ENCODE measurements around the gene PHF10.

PHF10 gene

DNA sequence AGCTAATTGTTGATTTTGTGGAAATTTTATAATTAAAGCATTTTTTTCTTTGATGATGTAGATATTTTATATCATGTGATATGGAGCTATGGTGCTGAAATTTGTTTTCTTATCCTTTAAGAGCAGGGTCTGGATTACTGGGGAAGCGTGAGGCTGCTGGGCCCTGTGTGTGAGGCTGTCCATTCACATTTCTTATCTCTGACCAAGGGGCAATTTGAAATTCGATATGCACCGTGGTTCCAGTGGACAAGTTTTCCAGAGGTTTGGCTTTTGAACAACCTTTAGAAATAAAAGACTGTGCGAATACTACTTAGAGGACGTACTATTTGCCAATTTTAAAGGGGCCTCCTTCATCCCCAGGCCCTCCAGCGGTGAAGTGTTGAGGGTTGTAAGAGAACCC, 30.9 kb upstream of the PHF10 start:
- H3K4me3 ChIP-seq (ENCODE audit: low read depth, low read length): no peak overlapping the region
- POLR2A ChIA-PET: no interaction called here
- no peak for TF ChIP-seq CTCF (IDR thresholded peaks at IDR 0.05; ENCODE audit: insufficient read depth, low read length, missing control alignments)
- CTCF ChIA-PET: interaction anchor here (0.7 kb wide), 1 partner anchor 121 kb away, joined by 3 read pairs; no protein-coding TSS in a partner anchor
- no peak for DNase-seq (ENCODE audit: low read depth, low spot score)

DNA sequence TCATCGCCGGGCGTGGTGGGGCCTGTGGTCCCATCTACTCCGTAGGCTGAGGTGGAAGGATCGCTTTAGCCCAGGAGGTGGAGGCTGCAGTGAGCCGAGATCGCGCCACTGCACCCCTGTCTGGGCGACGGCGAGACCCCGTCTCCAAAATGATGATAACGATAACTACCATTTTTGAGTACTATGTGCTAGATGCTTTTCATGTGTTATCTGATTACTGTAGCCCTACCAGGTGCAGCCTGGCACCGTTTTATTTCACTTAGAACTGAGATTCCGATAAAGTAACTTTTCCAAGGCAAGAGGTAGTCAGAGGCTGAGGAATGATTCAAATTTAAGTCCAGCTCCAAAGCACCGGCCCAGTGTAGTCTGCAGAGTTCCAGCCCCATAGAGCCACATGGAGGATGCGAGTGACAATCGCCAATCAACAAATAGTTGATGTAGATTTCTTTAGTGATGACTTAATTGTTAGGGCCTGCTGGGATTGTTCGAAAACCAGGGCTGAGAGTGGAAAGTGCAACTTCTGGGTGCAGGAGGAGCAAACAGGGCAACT, 27.8 kb upstream of the PHF10 start:
- no peak for TF ChIP-seq CTCF (IDR thresholded peaks at IDR 0.05; ENCODE audit: insufficient read depth, low read length, missing control alignments)
- H3K4me3 ChIP-seq (ENCODE audit: low read depth, low read length): peak overlapping the region; percentile 83
- ChIA-PET CTCF (interaction anchor here (0.8 to 1.4 kb wide), 4 partner anchors 12 to 778 kb away, joined by 3 read pairs; no protein-coding TSS in a partner anchor), POLR2A (interaction anchor here (1.0 to 1.2 kb wide), 2 partner anchors 26 to 802 kb away, joined by 3 read pairs; partner anchors contain the start of gene TBP)
- DNase-seq (ENCODE audit: low read depth, low spot score): no peak

GRCh38 chr6:169751242-169752073, 27.2 kb upstream of the PHF10 start, which contains the start of the genes DYNLT2 and ERMARD:
DYNLT2 (minus strand) TSS chr6:169751572; CDS start chr6:169751458, 114 bp downstream.
ERMARD (plus strand) TSS chr6:169751622; CDS start chr6:169751658, 36 bp downstream.
- TF ChIP-seq CTCF (IDR thresholded peaks at IDR 0.05; ENCODE audit: insufficient read depth, low read length, missing control alignments): peak; percentile 21
- H3K4me3 ChIP-seq (ENCODE audit: low read depth, low read length): peak within 1 kb of the TSS; percentile 83
- POLR2A ChIA-PET: interaction anchor here (0.6 to 1.2 kb wide), 4 partner anchors 26 to 833 kb away, joined by 3 to 5 read pairs (median 4); partner anchors contain the start of genes C6orf120, PDCD2, TBP and WDR27
- peak; percentile 63 for DNase-seq (ENCODE audit: low read depth, low spot score)
- CTCF ChIA-PET: interaction anchor here (0.8 to 2.4 kb wide), 4 partner anchors 11 to 779 kb away, joined by 3 to 7 read pairs (median 3); no protein-coding TSS in a partner anchor

GRCh38 chr6:169746556-169746955, 22.3 kb upstream of the PHF10 start:
- POLR2A ChIA-PET: no interaction called here
- DNase-seq (ENCODE audit: low read depth, low spot score): no peak
- no peak for TF ChIP-seq CTCF (IDR thresholded peaks at IDR 0.05; ENCODE audit: insufficient read depth, low read length, missing control alignments)
- CTCF ChIA-PET: no interaction called here
- H3K4me3 ChIP-seq (ENCODE audit: low read depth, low read length): no peak overlapping the region

DNA sequence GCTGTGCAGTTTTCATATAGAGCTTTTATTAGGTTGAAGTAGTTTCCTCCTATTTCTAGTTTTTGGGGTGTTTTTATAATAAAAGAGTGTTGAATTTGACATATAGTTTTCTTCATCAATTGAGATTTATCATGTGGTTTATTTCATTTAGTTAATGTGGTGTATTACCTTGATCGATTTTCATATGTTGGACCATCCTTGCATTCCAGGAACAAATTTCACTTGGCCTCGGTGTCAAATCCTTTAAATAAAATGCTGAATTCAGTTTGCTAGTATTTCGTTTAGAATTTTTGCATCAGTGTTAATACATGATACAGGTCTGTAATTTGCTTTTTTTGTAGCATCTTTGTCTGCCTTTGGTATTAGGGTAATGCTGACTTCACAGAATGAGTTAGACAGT, 21.1 kb upstream of the PHF10 start:
- no peak for TF ChIP-seq CTCF (IDR thresholded peaks at IDR 0.05; ENCODE audit: insufficient read depth, low read length, missing control alignments)
- POLR2A ChIA-PET: no interaction called here
- CTCF ChIA-PET: no interaction called here
- H3K4me3 ChIP-seq (ENCODE audit: low read depth, low read length): no peak overlapping the region
- DNase-seq (ENCODE audit: low read depth, low spot score): no peak

- ChIA-PET CTCF (interaction anchor here (1.7 kb wide), 1 partner anchor 9 kb away, joined by 7 read pairs; no protein-coding TSS in a partner anchor), POLR2A (no interaction called here)
- DNase-seq (ENCODE audit: low read depth, low spot score): no peak
- TF ChIP-seq CTCF (IDR thresholded peaks at IDR 0.05; ENCODE audit: insufficient read depth, low read length, missing control alignments): no peak
- no peak overlapping the region for H3K4me3 ChIP-seq (ENCODE audit: low read depth, low read length)
Observed at GRCh38 chr6:169741344-169741743, 17.0 kb upstream of the PHF10 start.

Data from AG04449 (cell line).